Measurements from ENCODE around the gene LDHA.
"Not testable (repeated sequence)": the region's sequence is repeated elsewhere in the genome, so short reads cannot be mapped to it uniquely, and the experiment has no call there.

The LDHA gene

GRCh38 chr11:18407400-18407799 lies 13.0 kb downstream of the LDHA start:
- Mint-ChIP-seq H3K4me1 (ENCODE audit: low read depth) (peaks cover 12% of the 10 kb centered on the region), H3K36me3 (ENCODE audit: low read depth) (peaks cover 62% of the 10 kb centered on the region)
- H3K4me3 Mint-ChIP-seq, H3K27me3 Mint-ChIP-seq, H3K9me3 Mint-ChIP-seq, H3K27ac Mint-ChIP-seq: not testable (repeated sequence)
- intact Hi-C loops (cut with micrococcal nuclease): loop anchor here (10.0 kb wide), 1 partner anchor 87 kb away; no protein-coding TSS in a partner anchor

DNA sequence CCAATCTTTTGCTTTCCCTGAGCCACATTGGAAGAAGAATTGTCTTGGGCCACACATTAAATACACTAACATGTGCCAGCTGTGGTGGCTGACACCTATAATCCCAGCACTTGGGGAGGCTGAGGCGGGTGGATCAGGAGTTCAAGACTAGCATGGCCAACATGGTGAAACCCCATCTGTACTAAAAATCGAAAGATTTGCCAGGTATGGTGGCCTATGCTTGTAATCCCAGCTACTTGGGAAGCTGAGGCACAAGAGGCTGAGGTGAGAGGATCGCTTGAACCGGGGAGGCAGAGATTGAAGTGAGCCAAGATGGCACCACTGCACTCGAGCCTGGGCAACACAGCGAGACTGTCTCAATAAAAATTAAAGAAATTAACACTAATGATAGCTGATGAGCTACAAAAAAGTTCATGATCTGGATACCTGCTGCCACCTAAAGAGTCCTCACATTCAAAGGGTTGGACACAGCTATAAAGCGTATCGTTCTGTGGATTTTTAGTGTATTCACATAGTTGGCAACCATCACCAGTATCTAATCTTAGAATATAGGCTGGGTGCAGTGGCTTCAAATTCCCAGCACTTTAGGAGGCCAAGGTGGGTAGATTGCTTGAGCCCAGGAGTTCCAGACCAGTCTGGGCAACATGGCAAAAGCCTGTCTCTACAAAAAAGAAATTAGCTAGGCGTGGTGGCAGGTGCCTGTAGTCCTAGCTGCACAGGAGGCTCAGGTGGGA lies 14.4 kb downstream of the LDHA start:
- Mint-ChIP-seq H3K9me3 (no peaks in the 10 kb centered on the region), H3K4me1 (ENCODE audit: low read depth) (peaks cover 20% of the 10 kb centered on the region), H3K36me3 (ENCODE audit: low read depth) (peaks cover 49% of the 10 kb centered on the region), H3K27me3 (peaks cover 1% of the 10 kb centered on the region), H3K27ac (no peak overlapping the region), H3K4me3 (no peak overlapping the region)
- intact Hi-C loops (cut with micrococcal nuclease): loop anchor here (10.0 kb wide), 1 partner anchor 86 kb away; no protein-coding TSS in a partner anchor

- H3K36me3 Mint-ChIP-seq (ENCODE audit: low read depth): no peaks in the 10 kb centered on the region
- peaks cover 14% of the 10 kb centered on the region for H3K4me1 Mint-ChIP-seq (ENCODE audit: low read depth)
- H3K27ac Mint-ChIP-seq: no peak overlapping the region
- peaks cover 1% of the 10 kb centered on the region for H3K27me3 Mint-ChIP-seq
- no peak overlapping the region for H3K4me3 Mint-ChIP-seq
- intact Hi-C loops (cut with micrococcal nuclease): no loop called here
- no peaks in the 10 kb centered on the region for H3K9me3 Mint-ChIP-seq
Observed at GRCh38 chr11:18416459-18416858, 22.1 kb downstream of the LDHA start.

GRCh38 chr11:18419040-18419439 lies 24.7 kb downstream of the LDHA start:
- Mint-ChIP-seq H3K4me3 (no peak overlapping the region), H3K27me3 (no peaks in the 10 kb centered on the region), H3K36me3 (ENCODE audit: low read depth) (no peaks in the 10 kb centered on the region), H3K4me1 (ENCODE audit: low read depth) (no peaks in the 10 kb centered on the region), H3K9me3 (no peaks in the 10 kb centered on the region), H3K27ac (no peak overlapping the region)
- intact Hi-C loops (cut with micrococcal nuclease): no loop called here

DNA sequence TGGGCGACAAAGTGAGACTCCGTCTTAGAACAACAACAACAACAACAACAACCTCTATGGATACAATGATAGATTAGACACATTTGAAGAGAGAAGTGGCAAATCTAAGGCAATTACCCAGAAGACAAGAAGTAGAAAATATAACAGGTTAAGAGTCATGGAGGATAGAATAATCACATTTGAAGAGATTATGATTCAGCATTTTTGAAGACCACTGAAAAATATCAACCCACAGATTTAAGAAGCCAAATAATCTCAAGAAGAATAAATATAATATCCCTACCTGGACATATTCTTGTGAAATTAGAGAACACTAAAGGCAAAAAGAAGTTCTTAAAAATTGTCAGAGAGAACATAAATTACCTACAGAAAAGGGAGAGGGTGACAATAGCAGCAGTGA lies 25.7 kb downstream of the LDHA start:
- Mint-ChIP-seq H3K27me3 (no peaks in the 10 kb centered on the region), H3K9me3 (no peaks in the 10 kb centered on the region), H3K27ac (no peak overlapping the region), H3K4me3 (no peak overlapping the region), H3K4me1 (ENCODE audit: low read depth) (no peaks in the 10 kb centered on the region), H3K36me3 (ENCODE audit: low read depth) (no peaks in the 10 kb centered on the region)
- intact Hi-C loops (cut with micrococcal nuclease): no loop called here

DNA sequence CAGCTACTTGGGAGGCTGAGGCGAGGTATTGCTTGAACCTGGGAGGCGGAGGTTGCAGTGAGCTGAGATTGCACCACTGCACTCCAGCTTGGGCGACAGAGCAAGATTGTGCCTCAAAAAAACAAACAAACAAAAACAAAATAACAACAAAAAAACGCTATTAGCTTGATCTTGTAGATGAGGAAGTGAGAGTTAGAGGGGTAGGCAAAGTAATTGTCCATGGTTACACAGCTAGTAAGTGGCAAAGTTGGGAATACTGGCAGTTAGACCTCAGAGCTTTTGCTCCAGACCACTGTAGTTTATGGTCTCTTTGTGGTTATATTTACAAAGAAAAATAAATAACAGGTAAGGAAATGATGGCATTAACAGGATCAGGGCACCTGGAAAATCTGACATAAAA lies 32.9 kb downstream of the LDHA start:
- Mint-ChIP-seq H3K4me1 (ENCODE audit: low read depth) (peaks cover 5% of the 10 kb centered on the region), H3K4me3 (no peak overlapping the region), H3K27me3 (no peaks in the 10 kb centered on the region), H3K36me3 (ENCODE audit: low read depth) (no peaks in the 10 kb centered on the region), H3K27ac (no peak overlapping the region), H3K9me3 (no peaks in the 10 kb centered on the region)
- intact Hi-C loops (cut with micrococcal nuclease): no loop called here

GRCh38 chr11:18429332-18429731 lies 35.0 kb downstream of the LDHA start:
- intact Hi-C loops (cut with micrococcal nuclease): no loop called here

GRCh38 chr11:18438691-18439090 lies 44.3 kb downstream of the LDHA start:
- Mint-ChIP-seq H3K27ac (no peak overlapping the region), H3K36me3 (ENCODE audit: low read depth) (no peaks in the 10 kb centered on the region), H3K4me3 (no peak overlapping the region), H3K27me3 (no peaks in the 10 kb centered on the region), H3K9me3 (no peaks in the 10 kb centered on the region), H3K4me1 (ENCODE audit: low read depth) (no peaks in the 10 kb centered on the region)
- intact Hi-C loops (cut with micrococcal nuclease): no loop called here

More at GRCh38 chr11:18429332-18429731, 35.0 kb downstream of the LDHA start:
- Mint-ChIP-seq H3K9me3 (no peaks in the 10 kb centered on the region), H3K27me3 (no peaks in the 10 kb centered on the region), H3K4me1 (ENCODE audit: low read depth) (peaks cover 5% of the 10 kb centered on the region), H3K36me3 (ENCODE audit: low read depth) (no peaks in the 10 kb centered on the region), H3K27ac (no peak overlapping the region), H3K4me3 (no peak overlapping the region)

GRCh38 chr11:18449251-18449650 lies 54.9 kb downstream of the LDHA start:
- H3K27ac Mint-ChIP-seq: peak overlapping the region; percentile 43
- no peak overlapping the region for H3K4me3 Mint-ChIP-seq
- H3K9me3 Mint-ChIP-seq: no peaks in the 10 kb centered on the region
- intact Hi-C loops (cut with micrococcal nuclease): no loop called here
- H3K36me3 Mint-ChIP-seq (ENCODE audit: low read depth): no peaks in the 10 kb centered on the region
- no peaks in the 10 kb centered on the region for H3K27me3 Mint-ChIP-seq
- H3K4me1 Mint-ChIP-seq (ENCODE audit: low read depth): peaks cover 16% of the 10 kb centered on the region

DNA sequence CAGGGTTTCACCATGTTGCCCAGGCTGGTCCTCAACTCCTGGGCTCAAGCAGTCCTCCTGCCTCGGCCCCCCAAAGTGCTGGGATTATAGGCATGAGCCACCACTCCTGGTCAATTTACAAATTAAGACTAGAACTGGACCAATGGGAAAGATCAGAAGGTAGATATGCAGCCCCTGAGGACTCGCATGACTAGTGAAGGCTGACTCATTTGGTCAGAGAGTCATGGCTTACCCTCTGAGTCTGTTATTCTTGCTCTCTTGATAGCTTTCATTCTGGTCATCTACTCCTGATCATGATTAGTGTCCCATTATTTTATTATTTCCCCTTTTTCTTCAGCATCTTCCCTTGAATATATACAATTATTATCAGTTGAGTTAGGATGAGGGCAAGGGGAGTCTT lies 58.6 kb downstream of the LDHA start:
- no peak overlapping the region for H3K4me3 Mint-ChIP-seq

GRCh38 chr11:18455686-18456372 lies 61.5 kb downstream of the LDHA start, which contains the start of gene LDHAL6A:
LDHAL6A (plus strand) TSS chr11:18455856; CDS start chr11:18456681, 825 bp downstream.
- Mint-ChIP-seq H3K36me3 (ENCODE audit: low read depth) (no peaks in the 10 kb centered on the region), H3K4me1 (ENCODE audit: low read depth) (no peaks in the 10 kb centered on the region), H3K9me3 (no peaks in the 10 kb centered on the region), H3K4me3 (peak within 1 kb of the TSS; percentile 15), H3K27ac (no peak within 1 kb of the TSS), H3K27me3 (peaks cover 15% of the 10 kb centered on the region)
- intact Hi-C loops (cut with micrococcal nuclease): no loop called here

More for the DNA sequence above, 58.6 kb downstream of the LDHA start:
- H3K27ac Mint-ChIP-seq: no peak overlapping the region
- intact Hi-C loops (cut with micrococcal nuclease): no loop called here
- no peaks in the 10 kb centered on the region for H3K9me3 Mint-ChIP-seq
- peaks cover 15% of the 10 kb centered on the region for H3K27me3 Mint-ChIP-seq
- H3K36me3 Mint-ChIP-seq (ENCODE audit: low read depth): no peaks in the 10 kb centered on the region
- peaks cover 16% of the 10 kb centered on the region for H3K4me1 Mint-ChIP-seq (ENCODE audit: low read depth)

DNA sequence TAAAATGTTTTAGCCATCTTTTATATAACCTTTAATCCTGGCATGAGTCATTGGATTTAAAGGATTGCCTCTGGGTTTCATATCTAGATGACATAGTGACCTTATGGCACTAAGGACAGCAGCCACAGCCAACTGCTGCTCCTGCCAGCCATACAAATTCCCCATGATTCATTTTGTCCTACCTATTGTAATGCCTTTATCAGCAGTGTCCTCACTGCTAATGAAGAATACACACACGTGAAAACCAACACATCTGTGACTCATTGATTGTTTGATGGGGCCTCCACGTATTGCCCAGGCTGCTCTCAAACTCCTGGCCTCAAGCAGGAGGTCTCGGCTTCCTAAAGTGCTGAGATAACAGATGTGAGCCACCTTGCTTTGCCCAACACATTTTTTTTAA lies 63.1 kb downstream of the LDHA start:
- H3K27ac Mint-ChIP-seq: no peak overlapping the region
- peaks cover 15% of the 10 kb centered on the region for H3K27me3 Mint-ChIP-seq

More for the DNA sequence above, 63.1 kb downstream of the LDHA start:
- Mint-ChIP-seq H3K4me1 (ENCODE audit: low read depth) (no peaks in the 10 kb centered on the region), H3K36me3 (ENCODE audit: low read depth) (no peaks in the 10 kb centered on the region), H3K4me3 (no peak overlapping the region), H3K9me3 (no peaks in the 10 kb centered on the region)
- intact Hi-C loops (cut with micrococcal nuclease): no loop called here

Measured in dendritic cell treated with granulocyte-macrophage colony-stimulating factor and Interleukin-4, amounts not matched to agents 40 ng/mL and 50 ng/mL, for 4 days (primary cell).